Lower lobe of right lung (tissue), 2 donors: Measurements from ENCODE around the gene NAPSA. TPM values are rescaled to one million over a fixed set of nuclear protein-coding genes. Genes with fewer than 3 reads are reported as not detected.

Source experiments
- ATAC-seq, 2 donors: fragments of 200-7000 bp; cut with Tn5 transposase; one replicate each; pipeline ENCODE4 v1.9.1; 2020 to 2022; ENCODE audit warnings: mild to moderate bottlenecking in 2 of 2, moderate library complexity in 2 of 2
- DNase-seq: peaks from one replicate; pipeline ENCODE4 v3.0.0-alpha.2; 2020
- H3K27ac ChIP-seq: fragments of 200-600 bp; one replicate; pipeline ENCODE4 v1.8.0; 2022
- H3K27me3 ChIP-seq: fragments of 200-600 bp; one replicate; pipeline ENCODE4 v1.8.0; 2022; ENCODE audit warnings: low read depth
- H3K36me3 ChIP-seq: fragments of 200-600 bp; one replicate; pipeline ENCODE4 v1.8.0; 2022; ENCODE audit warnings: mild to moderate bottlenecking
- H3K4me1 ChIP-seq: fragments of 200-600 bp; one replicate; pipeline ENCODE4 v1.8.0; 2022
- H3K4me3 ChIP-seq: fragments of 200-600 bp; one replicate; pipeline ENCODE4 v1.8.0; 2022; ENCODE audit warnings: mild to moderate bottlenecking
- H3K9me3 ChIP-seq: fragments of 200-600 bp; one replicate; pipeline ENCODE4 v1.8.0; 2022
- CTCF ChIP-seq: fragments of 200-600 bp; IDR thresholded peaks from one replicate; pipeline ENCODE4 v1.8.0; 2022; ENCODE audit warnings: antibody characterized with exemption, mild to moderate bottlenecking
- intact Hi-C: fragments of 100-400 bp; cut with DNase I; formaldehyde crosslinking; loops from one replicate; pipeline ENCODE4 v1.11.0; 2022
- long read RNA-seq: library from polyadenylated mRNA; unstranded; transcript quantifications from one replicate; pipeline ENCODE4 v2.0.0, GENCODE V29; 2021
- total RNA-seq: library from RNA; stranded (reverse); fragmentation: NEBNext Ultra II Directional; extraction: Animal tissue kit (Norgen Biotek cat#: 25700); gene quantifications from one replicate; pipeline ENCODE4 v1.2.1, GENCODE V29; 2021
- donor health status: DM: no; HTN: yes; CAD: no; lungs with severe emphysema.

NAPSA gene
- total RNA-seq = 1,633 TPM
- long read RNA-seq, transcript NAPSA-201 (9 exons, 1,548 nt) = major isoform, 496 of 852 reads
- long read RNA-seq, transcript NAPSA-204 (2 exons, 514 nt) = minor isoform, 58 of 852 reads
- long read RNA-seq, partial matches to known transcripts = 207 of 852 reads
- long read RNA-seq, other reads (novel, unspliced or antisense) = 91 of 852 reads

DNA sequence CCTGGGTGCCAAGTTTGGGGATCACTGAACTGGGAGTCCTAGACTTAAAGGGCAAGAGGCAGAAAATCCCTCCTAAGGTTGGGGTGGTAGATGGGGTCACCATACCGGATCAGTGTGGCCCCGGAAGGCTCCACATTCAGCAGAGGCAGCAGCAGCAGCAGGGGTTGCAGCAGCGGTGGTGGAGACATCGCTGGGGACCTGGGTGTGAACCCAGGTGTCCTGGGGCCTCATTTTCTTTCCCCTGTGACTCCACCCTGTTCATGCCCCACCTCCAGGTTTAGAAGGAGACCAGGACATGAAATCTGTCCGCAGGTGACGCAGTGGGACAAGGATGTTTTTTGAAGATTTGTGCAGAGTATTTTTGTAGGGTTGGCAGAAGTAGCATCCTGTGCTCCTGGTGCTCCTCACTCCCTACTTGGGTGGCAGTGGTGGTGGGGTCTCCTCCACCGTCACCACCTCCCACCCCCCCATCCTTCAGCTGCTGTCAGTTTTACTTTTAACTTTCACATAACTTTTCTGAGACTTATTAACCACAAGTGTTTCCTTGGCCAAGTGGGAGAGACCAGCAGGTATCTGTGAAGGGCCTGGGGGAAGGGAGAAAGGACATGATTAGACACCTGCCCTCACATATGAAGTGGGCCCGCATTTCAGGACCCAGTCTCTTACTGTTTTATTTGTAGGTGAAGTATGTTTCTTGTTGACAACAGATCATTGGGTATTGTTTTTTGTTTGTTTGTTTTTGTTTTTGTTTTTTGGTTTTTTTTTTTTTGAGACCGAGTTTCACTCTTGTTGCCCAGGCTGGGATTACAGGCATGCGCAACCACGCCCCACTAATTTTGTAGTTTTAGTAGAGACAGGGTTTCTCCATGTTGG, at the start of gene NAPSA:
TSS of gene NAPSA (minus strand) at position 206 of the 873 bp plus-strand sequence. CDS start at position 188, 18 bp downstream.
- Histone ChIP-seq H3K4me1 (peaks cover 19% of the 10 kb centered on the region), H3K27ac (peak within 1 kb of the TSS; percentile 81), H3K36me3 (no peaks in the 10 kb centered on the region), H3K4me3 (peak within 1 kb of the TSS; percentile 53), H3K27me3 (no peaks in the 10 kb centered on the region), H3K9me3 (no peaks in the 10 kb centered on the region)
- peak; percentile 24 to 43 for ATAC-seq
- peak; percentile 56 for DNase-seq
- TF ChIP-seq CTCF = no peak
- intact Hi-C loops = no loop called here

DNA sequence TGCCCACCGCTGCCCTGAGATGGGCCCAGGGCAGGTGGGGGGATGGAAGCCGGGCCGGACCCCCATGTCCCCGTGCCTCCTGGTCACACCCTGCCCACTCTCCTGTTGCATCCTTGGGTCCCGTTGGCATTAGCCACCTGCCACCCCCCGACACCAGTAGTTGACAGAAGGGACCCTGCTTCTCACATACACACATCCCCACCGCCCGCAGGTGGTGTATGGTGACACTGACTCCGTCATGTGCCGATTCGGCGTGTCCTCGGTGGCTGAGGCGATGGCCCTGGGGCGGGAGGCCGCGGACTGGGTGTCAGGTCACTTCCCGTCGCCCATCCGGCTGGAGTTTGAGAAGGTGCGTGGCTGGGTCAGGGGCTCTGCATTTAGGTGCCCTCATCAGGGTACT, 48.1 kb upstream of the NAPSA start:
- peaks cover 15% of the 10 kb centered on the region for H3K36me3 ChIP-seq
- no peaks in the 10 kb centered on the region for H3K9me3 ChIP-seq
- ATAC-seq (no peak), DNase-seq (no peak)
- H3K27me3 ChIP-seq = peaks cover 12% of the 10 kb centered on the region
- intact Hi-C loops = no loop called here
- no peak for TF ChIP-seq CTCF
- H3K4me3 ChIP-seq = no peak overlapping the region
- no peaks in the 10 kb centered on the region for H3K4me1 ChIP-seq
- no peak overlapping the region for H3K27ac ChIP-seq

DNA sequence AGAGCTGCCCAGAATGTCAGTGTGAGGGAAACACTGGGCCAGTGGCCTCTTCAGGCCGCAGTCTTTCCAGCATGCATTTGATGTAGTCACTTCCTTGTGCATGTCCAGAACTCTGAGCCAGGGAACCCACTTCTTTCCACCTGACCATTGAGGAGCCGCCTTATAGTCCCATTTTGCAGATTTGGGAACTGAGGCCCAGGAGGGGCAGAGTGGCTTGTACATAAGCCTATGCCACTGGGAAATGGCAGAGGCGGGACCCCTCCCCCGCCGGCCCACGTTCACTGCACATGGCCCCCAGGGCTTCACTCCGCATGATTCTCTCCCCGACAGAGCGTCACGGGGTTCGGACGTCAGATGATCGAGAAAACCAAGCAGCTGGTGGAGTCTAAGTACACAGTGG, 47.7 kb upstream of the NAPSA start:
- H3K9me3 ChIP-seq = no peaks in the 10 kb centered on the region
- peaks cover 8% of the 10 kb centered on the region for H3K27me3 ChIP-seq
- ATAC-seq = no peak
- intact Hi-C loops = no loop called here
- H3K36me3 ChIP-seq = peaks cover 19% of the 10 kb centered on the region
- no peak overlapping the region for H3K27ac ChIP-seq
- TF ChIP-seq CTCF = no peak
- no peaks in the 10 kb centered on the region for H3K4me1 ChIP-seq
- no peak overlapping the region for H3K4me3 ChIP-seq
- no peak for DNase-seq

DNA sequence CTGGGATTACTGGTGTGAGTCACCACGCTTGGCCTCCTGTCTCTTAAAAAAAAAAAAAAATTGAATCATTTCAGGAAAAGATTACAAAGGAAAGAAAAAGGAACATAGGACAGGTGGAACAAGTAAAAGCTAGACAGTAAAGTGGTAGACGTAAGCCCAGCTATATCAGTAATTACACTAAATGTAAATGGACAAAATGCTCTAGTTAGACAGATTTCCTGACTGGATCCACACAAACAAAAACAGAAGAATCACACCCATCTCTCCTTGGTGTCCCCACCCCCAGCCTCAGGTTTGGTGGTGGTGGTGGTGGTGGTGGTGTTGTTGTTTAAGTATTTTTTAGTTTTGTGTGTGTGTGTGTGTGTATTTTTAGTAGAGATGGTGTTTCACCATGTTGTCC, 47.0 kb upstream of the NAPSA start:
- H3K27ac ChIP-seq = no peak overlapping the region
- H3K4me3 ChIP-seq = no peak overlapping the region
- no peaks in the 10 kb centered on the region for H3K9me3 ChIP-seq
- intact Hi-C loops = no loop called here
- DNase-seq (no peak), ATAC-seq (no peak)
- peaks cover under 1% of the 10 kb centered on the region for H3K27me3 ChIP-seq
- H3K4me1 ChIP-seq = no peaks in the 10 kb centered on the region
- TF ChIP-seq CTCF = no peak
- H3K36me3 ChIP-seq = peaks cover 20% of the 10 kb centered on the region

DNA sequence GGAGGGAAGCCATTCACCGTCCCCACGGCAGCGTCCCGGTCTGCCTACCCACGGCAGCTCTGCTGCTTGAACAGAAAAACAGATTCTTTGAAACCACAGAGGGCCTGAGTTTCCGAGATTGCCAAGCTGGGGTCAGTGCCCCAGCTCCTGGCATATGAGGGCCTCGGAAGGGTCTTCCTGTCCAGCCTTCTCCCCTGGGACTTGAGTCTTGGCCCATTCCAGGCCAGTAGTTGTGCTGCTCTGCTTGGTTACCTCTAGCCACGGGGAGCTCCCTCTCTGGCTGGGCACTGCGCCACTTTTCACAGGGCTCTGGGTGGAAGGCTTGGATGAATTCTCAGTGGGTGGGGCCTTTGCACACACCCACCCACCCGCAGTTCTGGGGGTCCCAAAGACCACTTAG, 44.7 kb upstream of the NAPSA start:
- ATAC-seq (no peak), DNase-seq (no peak)
- Histone ChIP-seq H3K4me3 (no peak overlapping the region), H3K9me3 (no peaks in the 10 kb centered on the region), H3K4me1 (no peaks in the 10 kb centered on the region), H3K27ac (no peak overlapping the region), H3K27me3 (no peaks in the 10 kb centered on the region), H3K36me3 (peaks cover 26% of the 10 kb centered on the region)
- intact Hi-C loops = no loop called here
- TF ChIP-seq CTCF = no peak
